Activated CD4-positive, alpha-beta T cell treated with anti-CD3 and anti-CD28 coated beads for 4 hours (primary cell): Measurements from ENCODE around the gene ZBTB7C.

Experiments used
- DNase-seq, 2 donors: peaks; one replicate each; pipeline ENCODE4 v3.0.0-alpha.2; 2020

The ZBTB7C gene

DNA sequence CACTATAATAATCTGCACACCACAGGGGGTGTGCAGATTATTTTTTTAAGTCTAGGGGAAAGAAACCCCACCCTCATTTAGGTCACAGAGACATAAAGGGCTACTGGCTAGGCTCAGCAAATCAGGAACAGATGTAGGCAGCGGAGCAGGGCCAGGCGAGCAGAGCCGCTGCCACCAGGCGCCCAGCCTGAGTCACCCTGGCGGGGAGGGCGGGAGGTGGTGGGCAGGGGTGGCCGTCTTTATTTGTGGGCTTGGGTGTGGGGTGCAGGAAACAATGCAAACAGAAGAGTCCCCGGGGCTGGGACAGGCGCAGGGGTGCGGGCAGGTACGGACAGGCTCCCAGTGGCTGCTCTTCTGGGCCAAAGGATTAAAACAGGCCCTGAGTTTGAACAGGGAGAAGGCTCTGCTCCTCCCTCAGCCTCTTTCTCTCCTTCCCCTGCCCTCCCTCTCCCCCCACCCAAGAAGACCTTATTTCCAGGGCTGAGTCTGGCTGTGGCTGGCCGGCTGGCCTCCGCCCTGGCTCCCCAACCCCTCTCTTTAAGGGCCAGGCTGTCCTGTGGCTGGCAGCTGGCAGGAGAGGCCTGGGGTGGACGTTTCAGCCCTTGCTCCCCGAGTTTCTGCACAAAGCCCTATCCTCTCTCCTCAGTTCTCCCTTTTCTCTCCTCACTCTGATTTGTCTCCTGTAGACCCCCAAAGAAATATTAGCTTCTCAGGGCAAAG, 335.8 kb downstream of the ZBTB7C start:
- DNase-seq: no peak

DNA sequence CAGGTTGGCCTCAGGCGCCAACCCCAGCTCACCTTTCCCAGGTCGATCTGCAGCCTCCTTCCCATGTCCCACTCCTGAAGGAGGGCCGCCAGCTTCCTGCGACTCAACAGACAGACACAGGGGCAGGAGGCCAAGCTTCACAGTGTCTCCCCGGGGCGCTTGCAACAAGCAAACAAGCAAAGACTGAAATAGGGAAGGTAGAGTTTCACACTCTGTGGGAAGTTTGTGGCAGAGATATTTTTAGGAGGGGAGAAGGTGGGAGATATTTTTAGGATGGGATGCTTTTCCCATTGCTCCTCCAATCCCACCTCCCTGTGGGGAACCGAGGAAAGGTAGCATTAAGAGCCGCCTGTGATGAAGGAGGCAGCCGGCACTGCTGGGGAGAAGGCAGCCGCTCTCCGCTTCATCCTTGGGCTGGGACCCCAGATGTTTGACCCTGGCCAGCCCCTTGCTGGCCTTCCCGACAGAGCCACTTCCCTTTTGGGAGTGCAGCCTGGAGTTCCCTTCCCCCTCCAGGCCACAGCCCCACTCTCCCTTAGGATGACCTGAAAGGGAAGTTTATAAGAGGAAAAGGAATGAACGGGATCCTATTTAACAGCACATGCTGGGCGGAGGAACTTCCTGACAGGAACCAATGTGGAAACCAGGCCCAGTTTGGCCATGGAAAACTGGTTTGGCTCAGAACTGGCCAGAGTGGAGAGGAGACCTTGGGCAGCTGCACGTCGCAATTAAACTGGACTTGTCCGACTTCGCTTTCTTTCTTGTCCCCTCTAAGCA, 336.6 kb downstream of the ZBTB7C start:
- no peak for DNase-seq

DNA sequence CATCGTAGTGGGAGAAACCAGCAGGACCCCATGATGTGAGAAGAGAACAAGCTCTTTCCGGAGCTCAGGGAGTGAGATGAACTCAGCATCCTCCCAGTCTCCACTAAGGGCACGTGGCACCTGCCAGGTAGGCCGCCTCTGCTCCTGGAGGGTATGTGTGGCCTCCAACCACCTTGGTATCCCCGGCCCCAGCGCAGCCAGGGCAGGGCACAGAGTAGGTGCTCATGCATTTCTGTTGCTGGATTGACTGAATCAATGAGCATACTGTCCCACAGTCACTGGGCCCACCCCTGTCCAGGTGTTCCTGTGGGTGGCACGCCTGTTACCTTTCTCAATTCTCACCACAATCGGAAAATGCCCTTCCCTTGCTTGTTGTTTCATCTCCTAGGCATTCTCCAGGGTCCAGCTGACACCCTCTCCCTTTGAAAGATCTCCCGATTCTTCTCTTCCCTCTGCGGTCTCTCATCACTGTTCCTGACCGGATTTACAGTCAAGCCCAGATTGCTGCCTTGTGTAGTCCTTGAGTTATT, 340.2 kb downstream of the ZBTB7C start:
- no peak for DNase-seq

DNA sequence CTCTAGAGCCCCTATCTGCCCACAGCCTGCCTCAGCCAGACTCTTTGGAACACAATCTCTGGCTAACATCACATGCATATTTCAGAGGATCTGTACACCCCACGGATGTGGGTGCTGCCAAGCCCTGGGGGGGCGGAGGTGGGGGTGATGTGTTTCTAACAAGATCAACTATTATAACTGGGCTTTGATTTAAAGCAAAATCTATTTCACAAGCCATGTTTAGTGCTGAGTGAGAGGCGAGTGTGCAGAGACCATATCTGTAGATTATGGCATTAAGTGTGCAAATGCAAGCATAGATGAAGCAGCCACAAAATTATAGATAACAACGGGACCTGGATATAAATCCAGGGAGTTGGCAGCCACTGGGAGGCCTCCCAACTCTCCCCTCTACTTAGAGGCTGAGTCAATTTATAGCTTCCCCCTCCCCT, 342.9 kb downstream of the ZBTB7C start:
- DNase-seq: no peak

DNA sequence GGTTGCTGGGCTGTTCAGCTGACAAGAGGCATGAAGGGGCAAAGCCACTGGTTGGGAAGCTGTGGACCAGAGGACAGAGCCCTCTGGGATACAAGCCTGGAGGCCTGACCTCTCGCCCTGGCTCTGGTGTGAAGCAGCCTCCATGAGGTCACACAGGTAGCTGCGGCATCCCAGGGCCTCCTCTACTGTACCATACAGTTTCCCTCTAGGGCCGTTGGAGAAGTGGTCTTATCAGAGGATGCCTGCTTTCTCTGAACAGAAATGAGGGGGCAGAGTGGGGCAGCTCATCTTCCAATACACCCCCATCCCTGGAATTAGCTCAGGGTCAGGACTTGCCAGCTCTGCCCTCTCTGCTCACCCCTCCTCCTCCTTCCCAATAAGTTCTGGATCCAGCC, 343.6 kb downstream of the ZBTB7C start:
- DNase-seq: no peak

DNA sequence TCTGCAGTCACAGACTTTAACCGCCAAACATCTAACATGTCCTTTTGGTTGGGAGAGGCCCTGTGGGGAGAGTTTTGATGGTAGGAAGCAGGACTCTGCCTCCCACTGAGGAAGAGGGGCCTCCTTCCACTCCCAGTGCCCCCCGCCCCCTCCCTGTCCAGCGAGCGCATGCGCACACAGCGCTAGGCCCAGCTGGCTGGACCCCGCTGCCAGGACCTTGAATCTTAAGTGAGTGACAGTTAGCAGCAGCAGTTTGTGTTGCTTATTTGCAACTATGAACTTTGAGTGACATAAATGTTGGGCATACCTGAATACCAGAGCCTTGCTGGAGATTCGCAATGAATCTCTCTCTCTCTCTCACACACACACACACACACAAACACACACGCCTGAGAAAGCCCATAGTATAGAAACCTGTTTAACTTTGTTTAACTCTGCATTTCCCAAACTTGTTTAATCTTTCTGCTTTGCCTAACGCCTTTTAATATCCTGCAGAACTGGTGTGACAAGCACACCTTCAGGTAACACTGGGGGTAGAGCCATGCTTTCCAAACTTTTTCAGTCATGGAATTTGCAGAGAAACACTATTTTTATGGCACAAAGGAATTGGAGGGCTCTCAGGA, 344.1 kb downstream of the ZBTB7C start:
- DNase-seq: no peak

DNA sequence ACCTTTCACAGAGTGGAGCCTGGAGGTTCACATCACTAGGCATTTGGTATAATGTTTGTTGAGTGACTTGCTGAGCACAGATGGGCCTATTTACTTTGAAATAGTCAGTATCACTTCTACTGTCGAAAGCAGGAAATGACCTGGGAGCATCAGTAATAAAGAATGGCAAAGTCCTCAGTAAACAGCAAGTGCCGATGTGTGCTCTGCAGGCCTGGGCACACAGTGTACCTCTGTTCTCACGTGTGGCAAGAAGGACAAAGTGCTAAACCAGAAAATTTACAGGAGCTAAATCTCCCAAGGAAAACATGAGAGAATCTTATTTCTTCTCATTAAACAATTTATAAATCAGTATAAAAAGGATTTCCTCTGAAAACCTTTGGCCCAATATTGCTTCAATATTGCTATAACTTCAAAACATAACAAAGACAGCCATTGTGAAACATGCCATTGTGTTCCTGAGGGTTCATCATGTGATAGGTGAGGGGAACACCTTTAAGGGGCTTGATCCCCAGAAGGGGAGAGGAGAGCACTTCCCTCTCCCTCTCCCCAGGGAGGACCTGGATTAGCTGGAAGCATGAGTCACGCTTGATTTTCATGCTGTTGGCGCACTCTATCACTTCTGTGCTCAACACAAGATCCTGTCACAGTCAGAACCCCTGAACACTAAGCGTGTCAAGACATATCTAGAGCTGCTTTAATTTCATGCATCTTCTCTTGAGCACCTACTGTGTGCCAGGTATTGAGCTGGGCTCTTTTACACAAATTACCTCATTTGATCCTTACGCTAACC, 347.2 kb downstream of the ZBTB7C start:
- DNase-seq: no peak

DNA sequence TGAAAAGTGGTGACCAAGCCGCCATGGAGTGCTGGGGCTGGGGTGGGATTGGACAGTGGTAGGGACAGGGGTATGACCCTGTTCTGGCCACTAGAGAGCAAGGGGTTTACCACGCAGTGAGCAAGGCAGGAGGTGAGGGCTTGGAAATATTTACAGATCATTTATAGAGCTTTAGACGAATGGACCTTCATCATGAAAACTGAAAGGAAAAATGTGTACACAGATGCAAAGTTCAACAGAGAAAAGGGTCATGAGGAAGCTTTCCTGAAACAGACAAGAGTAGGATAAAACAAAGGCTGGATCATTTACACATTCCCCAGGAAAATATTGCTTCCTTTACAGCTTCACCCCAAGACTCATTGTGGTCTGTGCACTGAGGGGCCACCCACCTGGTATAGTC, 348.2 kb downstream of the ZBTB7C start:
- DNase-seq: no peak

DNA sequence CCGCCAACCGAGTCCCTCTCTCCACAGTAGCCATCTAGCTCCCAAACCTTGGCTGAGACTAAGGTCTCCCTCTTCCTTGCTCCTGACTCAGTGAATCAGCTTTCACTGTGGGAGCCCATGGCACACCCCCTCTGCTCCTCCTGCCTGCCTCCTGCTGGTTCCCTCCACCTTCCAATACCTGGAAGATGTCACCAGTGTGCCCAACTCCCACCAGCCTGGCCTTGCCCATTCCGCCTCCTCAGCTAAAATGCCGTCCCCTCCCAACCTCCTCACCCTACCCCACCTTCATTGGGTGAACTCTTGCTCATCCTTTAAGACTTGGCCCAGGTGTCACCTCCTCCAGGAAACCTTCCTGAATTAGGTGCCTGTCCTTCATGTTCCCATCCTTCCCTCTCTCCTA, 348.8 kb downstream of the ZBTB7C start:
- no peak for DNase-seq

DNA sequence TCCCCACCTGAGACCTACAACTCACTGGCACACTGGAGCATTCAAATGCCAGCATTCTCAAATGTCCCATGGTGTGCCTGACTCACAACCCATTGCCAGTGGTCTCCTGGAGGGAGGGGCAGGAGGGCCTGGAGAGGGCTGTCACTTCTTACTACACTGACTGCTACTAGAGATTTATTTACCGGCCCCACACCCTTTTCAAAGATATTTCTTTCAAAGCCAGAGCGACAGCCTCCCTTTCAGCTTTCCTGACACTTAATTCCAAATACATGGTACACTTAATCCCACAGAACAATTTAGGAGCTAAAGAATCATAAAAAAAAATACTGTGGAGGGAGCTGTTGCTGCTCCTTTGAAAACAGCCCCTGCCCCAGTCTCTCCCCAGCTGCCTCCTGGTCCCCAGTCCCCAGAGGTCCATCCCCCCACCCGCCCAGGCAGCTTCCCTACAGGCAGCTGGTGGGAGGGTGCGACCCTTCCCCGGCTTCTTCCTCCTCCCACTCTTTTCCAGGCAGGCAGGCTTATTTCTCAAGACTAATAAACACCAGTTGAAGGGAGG, 349.6 kb downstream of the ZBTB7C start:
- no peak for DNase-seq

DNA sequence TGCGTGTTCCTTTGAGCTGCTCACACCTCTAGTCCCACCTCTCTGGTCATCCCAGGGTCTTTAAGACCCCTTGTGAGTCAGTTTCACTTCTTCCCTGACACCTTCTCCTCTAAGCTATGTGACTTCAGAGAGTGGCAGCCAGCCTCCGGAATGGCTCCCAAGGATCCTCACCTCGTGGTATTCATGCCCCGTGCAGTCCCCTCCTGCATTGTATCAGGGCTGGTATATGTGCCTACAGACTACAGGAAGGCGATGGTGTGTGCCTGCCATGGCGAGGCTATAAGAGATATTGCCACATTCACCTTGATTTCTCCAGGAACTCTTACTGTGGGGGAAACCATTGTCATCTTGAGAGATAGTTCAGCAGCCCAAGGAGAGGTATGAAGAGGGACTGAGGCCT, 350.7 kb downstream of the ZBTB7C start:
- DNase-seq: no peak

DNA sequence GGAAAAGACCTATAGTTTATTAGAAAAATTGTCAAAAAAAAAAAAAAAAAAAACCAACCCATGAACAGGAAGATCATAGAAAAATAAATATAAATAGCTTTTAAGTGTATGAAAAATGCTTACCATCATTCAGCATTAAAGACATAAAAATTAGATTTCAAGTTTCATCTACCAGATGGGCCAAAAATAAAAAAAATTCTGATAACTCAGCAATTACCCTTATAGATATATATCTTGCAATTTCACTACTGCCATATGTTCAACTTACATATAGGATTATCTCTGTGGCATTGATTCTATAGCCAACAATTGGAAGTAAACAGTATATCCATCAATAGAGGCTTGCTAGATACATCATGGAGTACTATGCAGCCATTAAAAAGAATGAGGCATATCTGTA, 352.2 kb downstream of the ZBTB7C start:
- no peak for DNase-seq

DNA sequence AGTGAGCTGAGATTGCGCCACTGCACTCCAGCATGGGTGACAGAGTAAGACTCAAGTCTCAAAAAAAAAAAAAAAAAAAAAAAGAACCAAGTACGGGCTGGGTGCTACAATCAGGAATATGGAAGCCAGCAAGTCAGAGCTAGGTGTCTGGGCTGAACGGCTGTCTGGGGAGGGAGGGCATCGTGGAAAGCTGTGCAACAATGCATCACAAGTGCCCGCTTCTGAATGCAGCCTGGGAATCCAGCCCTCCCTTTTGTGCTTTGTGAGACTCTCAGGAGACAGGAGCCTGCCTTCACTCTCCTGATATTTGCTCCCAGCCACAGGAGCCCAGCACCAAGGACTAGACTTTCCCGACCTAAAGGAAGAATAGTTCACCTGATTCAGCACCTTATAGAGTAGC, 353.8 kb downstream of the ZBTB7C start:
- no peak for DNase-seq

DNA sequence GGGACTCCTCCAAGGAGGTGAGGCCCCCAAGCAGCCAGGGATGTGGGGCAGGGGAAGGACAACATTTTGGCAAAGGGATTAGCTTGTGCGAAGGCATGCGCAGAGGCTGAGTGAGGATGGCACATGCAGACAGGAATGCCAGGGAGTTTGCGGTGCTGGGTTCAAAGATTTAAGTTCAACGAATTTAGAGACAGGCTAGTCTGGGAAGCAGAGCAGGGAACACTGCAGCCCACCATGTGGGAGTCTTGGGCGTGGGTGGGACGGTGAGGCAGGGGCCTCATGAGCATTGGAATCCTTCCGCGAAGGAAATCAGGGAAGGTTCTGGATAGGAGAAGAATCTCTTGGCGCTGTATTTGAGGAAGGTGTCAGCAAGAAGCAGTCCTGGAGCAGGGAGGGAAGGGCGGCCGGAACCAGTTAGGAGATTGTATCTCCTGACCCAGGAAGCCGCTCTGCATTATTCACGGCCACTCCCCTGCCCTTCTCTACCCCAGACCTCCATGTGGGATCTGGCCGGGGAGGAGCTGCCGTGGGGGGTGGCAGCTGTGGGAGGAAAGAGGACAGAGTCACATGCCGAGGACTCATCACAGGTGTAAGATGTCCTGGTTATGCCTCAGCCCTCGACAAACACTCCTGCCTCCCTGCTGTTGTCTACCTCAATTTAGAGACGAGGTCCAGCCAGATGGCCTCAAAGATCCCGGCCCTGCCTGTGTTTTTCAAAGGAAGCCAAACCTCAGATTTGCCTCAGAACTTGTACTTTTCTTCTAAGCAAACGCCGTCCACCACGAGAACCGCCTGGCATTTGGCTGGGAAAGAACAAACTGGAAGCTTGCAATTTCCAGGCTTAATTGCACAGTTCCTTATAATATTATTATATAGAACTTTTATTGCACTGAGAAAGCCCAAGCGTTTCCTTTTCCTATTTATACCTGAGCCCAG, 355.0 kb downstream of the ZBTB7C start:
- no peak for DNase-seq

DNA sequence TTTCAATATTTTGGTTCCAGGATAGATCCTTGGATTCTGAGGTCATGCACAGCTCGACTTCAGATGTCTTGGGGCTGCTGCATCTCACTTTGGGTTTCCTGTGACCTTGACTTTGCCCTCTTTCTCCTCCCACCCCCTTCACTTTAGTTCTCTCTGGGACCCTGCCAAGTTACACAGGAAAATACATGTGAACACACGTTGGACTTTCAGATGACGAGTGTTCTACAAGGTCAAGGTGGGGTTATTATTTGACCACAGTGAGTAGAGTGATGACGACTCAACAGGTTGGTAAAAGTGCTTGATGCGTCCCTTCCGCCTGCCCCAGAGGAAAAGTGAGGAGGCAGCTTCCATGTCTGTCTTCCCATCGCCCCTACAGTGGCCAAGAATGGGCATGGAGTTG, 356.3 kb downstream of the ZBTB7C start:
- no peak for DNase-seq

DNA sequence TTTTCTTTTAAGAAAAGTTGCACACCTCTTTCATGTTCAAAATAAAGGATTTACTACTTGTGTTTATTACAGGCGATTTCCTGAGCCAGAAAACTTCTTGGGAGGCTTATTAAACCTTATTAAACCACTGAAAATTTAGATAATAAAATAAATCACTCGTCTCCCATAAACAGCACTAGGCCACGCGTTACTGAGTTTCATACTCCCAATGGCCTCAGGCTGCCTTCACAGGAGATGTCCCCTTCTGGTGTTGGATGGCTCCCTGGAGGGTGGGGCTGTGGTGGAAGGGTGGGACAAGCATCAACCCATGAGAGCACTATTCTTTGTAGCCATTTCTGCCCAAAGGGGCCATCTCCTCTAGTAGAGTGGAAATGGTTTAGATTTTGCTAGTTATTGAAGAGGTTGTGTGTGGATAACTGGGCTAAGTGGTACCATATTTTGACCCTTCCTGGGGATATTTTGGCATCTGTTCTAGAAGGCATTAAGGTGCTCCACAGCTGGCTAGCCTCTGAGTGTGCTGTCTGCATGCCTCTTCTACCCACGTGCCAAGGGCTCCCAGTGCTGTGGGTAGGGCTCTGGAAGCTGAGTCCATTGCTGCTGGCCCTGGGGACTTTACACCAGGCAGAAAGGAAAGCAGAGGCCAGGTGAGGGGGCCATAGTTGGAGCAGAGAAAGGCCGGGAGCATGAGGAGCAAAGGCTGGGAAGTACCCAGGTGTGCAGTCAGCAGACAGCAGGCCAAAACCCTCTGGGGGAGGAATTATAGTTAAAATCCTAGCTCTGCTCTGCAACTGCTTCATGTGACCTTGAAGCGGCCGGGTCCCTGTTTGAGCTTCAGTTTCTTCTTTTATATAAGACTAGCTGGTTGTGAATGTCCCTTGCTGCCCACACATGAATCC, 357.0 kb downstream of the ZBTB7C start:
- no peak for DNase-seq

DNA sequence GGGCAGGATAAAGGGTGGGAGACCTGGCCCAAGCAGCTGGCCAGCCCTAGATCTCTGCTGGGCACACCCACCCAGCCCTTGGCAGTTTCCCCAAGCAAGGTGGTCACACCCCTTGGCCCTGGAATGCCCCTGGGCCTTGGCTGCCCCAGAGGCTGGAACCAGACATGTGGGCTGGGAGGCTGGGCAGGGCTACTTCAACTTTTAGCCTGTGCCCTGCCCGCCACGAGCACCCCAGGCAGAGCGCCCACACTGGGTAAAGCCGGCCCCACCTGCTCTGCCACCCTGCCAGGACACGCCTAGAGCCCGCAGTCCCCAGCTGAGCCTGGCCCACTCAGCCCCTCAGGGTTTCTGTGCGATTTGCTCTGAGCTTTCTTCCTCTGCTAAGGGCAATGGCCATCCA, 359.0 kb downstream of the ZBTB7C start:
- no peak for DNase-seq

DNA sequence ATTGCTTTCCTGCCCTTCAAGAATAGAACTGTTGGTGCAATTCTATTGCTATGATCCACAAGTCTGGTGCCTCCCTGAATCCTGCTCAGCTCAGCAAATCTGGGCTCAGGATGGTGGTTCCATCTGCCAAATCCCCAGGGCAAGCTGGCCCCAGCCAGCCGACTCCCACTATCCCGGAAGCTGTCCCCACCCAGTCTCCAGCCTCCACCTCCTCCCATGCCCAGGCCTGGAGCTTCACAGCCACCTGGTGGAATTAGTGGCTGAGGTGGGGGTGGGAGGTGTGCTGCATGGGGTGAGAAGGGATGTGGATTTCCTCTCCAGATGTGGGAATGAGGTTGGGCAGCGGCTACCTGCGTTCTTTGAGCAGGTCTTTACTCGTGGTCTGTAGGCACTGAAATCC, 359.4 kb downstream of the ZBTB7C start:
- DNase-seq: no peak

DNA sequence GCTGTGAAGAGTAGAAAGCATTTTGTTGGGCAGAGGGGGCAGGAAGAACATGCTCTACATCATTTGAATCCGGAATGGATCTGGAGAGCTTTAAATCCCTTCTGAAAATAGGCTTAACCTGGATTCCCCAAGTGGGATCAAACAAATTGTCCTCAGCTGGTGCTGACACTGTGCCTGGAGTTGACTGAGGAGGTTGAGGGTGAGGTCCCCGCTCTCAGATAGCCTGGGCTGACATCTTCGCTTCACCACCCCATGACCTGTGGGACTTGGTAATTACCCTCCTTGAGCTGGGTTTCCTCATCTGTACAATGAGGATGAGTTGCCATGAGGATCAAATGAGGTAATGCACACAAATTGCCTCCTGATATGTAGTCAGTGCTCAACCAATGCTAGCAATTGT, 360.9 kb downstream of the ZBTB7C start:
- no peak for DNase-seq

DNA sequence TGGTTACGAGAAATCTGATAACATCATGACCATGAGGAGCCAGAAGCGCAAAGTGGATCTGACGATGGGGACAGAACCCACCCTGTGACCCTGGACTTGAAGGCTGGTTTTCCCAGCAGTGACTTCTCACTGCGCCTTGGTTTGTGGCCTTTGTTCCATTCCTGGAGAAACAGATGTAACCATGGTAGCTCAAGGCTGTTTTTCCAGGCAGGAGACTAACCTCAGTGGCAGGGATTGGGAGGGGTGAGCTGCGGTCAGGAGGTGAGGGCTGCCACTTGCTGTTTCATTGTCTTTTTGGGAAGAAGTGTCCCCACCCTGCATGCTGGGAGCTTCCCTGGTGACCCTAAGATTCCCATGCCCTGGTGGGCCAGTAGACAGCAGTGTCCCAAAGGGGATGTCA, 362.3 kb downstream of the ZBTB7C start:
- no peak for DNase-seq

DNA sequence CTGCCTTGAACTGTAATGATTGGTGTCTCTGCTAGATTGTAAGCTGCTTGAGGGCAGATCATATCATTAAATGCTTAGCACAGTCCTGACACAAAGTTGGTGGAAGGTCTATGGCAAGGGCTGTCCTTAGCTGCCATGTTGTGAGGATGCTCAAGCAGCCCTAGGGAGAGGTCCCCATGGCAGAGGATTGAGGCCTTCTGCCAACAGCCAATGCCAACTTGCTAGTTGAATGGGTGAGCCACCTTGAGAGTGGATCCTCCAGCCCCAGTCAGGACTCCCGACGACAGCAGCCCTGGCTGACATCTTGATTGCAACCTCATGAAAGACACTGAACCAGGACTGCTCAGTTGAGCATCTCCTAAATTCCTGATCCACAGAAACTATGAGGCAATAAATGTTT, 363.4 kb downstream of the ZBTB7C start:
- DNase-seq: no peak
